K562 (cell line): ENCODE data around the gene RRM2. TPM values are rescaled to one million over a fixed set of nuclear protein-coding genes. Genes with fewer than 3 reads are reported as not detected.

Experiments used
- ADNP ChIP-seq: fragments of 200-800 bp; sonication (Bioruptor generic); IDR thresholded peaks from 2 replicates; pipeline ENCODE4 v1.6.1; 2016; ENCODE audit warnings: missing genetic modification characterization, missing compliant biosample characterization
- GATAD2A ChIP-seq: fragments of 450-650 bp; IDR thresholded peaks from 2 replicates; pipeline ENCODE4 v1.6.1; 2017
- KDM1A ChIP-seq, 2 experiments: fragments of 450-650 bp; IDR thresholded peaks; 2 replicates each; pipeline ENCODE4 v1.6.1; 2016; ENCODE audit warnings: mild to moderate bottlenecking in 2 of 2
- NR1H2 ChIP-seq: sonication (generic); formaldehyde crosslinking; IDR thresholded peaks from 2 replicates; pipeline ENCODE4 v1.4.0; 2020; ENCODE audit warnings: mild to moderate bottlenecking, missing genetic modification reagents
- PHB ChIP-seq: fragments of 250-450 bp; sonication (Bioruptor Pico); IDR thresholded peaks from 2 replicates; pipeline ENCODE4 v1.5.0; 2021
- PURB ChIP-seq: sonication (generic); formaldehyde crosslinking; IDR thresholded peaks from 2 replicates; pipeline ENCODE4 v1.9.0; 2021; ENCODE audit warnings: low read depth, mild to moderate bottlenecking, missing genetic modification reagents
- SIX5 ChIP-seq, 2 experiments: IDR thresholded peaks; 2 replicates each; pipeline ENCODE4 v1.6.1; 2011; ENCODE audit warnings: low read length in 2 of 2, borderline replicate concordance in 1 of 2, low read depth in 1 of 2, mild to moderate bottlenecking in 1 of 2, moderate library complexity in 1 of 2; ENCODE audit not compliant: insufficient read depth in 1 of 2
- SMAD1 ChIP-seq: fragments of 150-350 bp; IDR thresholded peaks from 2 replicates; pipeline ENCODE4 v1.6.1; 2014; ENCODE audit warnings: low read length, low read depth; ENCODE audit not compliant: partially characterized antibody
- SMAD2 ChIP-seq: fragments of 150-350 bp; IDR thresholded peaks from 2 replicates; pipeline ENCODE4 v1.6.1; 2014; ENCODE audit warnings: low read depth, mild to moderate bottlenecking, low read length
- STAG1 ChIP-seq: sonication (generic); formaldehyde crosslinking; IDR thresholded peaks from 2 replicates; pipeline ENCODE4 v1.5.0; 2020; ENCODE audit warnings: missing genetic modification reagents, borderline replicate concordance
- USF1 ChIP-seq: sonication (generic); formaldehyde crosslinking; IDR thresholded peaks from 2 replicates; pipeline ENCODE4 v1.9.0; 2022; ENCODE audit warnings: mild to moderate bottlenecking, missing genetic modification reagents
- ZNF140 ChIP-seq: fragments of 250-450 bp; sonication (Bioruptor Pico); IDR thresholded peaks from 2 replicates; pipeline ENCODE4 v1.8.0; 2021; ENCODE audit warnings: moderate library complexity, mild to moderate bottlenecking, inconsistent platforms
- ZNF318 ChIP-seq, 2 experiments: fragments of 450-650 bp; IDR thresholded peaks; 2 replicates each; pipeline ENCODE4 v1.6.1; 2016; ENCODE audit warnings: mild to moderate bottlenecking in 2 of 2, borderline replicate concordance in 1 of 2, low read depth in 1 of 2, moderate library complexity in 1 of 2
- ZNF324 ChIP-seq: fragments of 250-450 bp; sonication (Bioruptor Pico); IDR thresholded peaks from 2 replicates; pipeline ENCODE4 v1.4.0; 2020; ENCODE audit warnings: mild to moderate bottlenecking
- ZNF592 ChIP-seq: fragments of 450-650 bp; IDR thresholded peaks from 2 replicates; pipeline ENCODE4 v1.6.1; 2017; ENCODE audit warnings: antibody characterized with exemption, mild to moderate bottlenecking
- polyA plus RNA-seq, 8 experiments: library from polyadenylated mRNA; depleted of rRNA in 4 of 8; stranded (reverse) in 5 of 8; unstranded in 3 of 8; fragments of >200 nt; fragmentation: Nextera tagmentation in 2 of 8; fragmentation: Illumina TruSeq in 1 of 8; extraction: Ambion mirVana in 2 of 8; extraction: Trizol in 1 of 8; gene quantifications; 2 replicates each; pipeline versions ENCODE4 v1.2.1 to v1.2.3, GENCODE V29; 2011 to 2014; ENCODE audit warnings: inconsistent platforms in 1 of 8, missing spikeins in 1 of 8
- total RNA-seq, 7 experiments: library from RNA; depleted of rRNA in 6 of 7; stranded (reverse); fragments of >200 nt in 6 of 7; fragmentation: Illumina TruSeq in 2 of 7; extraction: Trizol in 2 of 7; gene quantifications; 2 replicates each; pipeline versions ENCODE4 v1.2.1 to v1.2.3, GENCODE V29; 2011 to 2021; ENCODE audit warnings: low replicate concordance in 1 of 7

The RRM2 gene
- total and polyA plus RNA-seq, 9 of the 15 experiments (the other 6 are each of a cell fraction or from before 2014, with no cell fraction given): 50.1 to 244 (median 128) TPM

GRCh38 chr2:10120877-10121574 is 1.5 kb upstream of the RRM2 start (continued):
- TF ChIP-seq USF1 (CRISPR knock-in tag): no peak; the same call in 1 of the 2 replicates
- TF ChIP-seq SMAD1: no peak
- no peak for TF ChIP-seq ZNF140 (CRISPR knock-in tag)
- TF ChIP-seq ZNF592: peak; percentile 65
- peak in 1 of 2 experiments; percentile 10; a peak in 1 of 4 replicates for TF ChIP-seq KDM1A (IDR thresholded peaks at IDR 0.05)
- no peak for TF ChIP-seq GATAD2A
- no peak for TF ChIP-seq NR1H2 (CRISPR knock-in tag)
- no peak for TF ChIP-seq ADNP (tag)
- TF ChIP-seq PURB (CRISPR knock-in tag): no peak
- TF ChIP-seq PHB (CRISPR knock-in tag): no peak
- TF ChIP-seq ZNF318 (IDR thresholded peaks at IDR 0.05; ENCODE audit: borderline replicate concordance in 1 of 2, low read depth in 1 of 2): no peak
- no peak for TF ChIP-seq ZNF324 (CRISPR knock-in tag)
- TF ChIP-seq STAG1 (CRISPR knock-in tag): no peak
- no peak for TF ChIP-seq SMAD2
- no peak for TF ChIP-seq SIX5 (IDR thresholded peaks at IDR 0.05; ENCODE audit: borderline replicate concordance in 1 of 2, insufficient read depth in 1 of 2, low read depth in 1 of 2, low read length in 2 of 2)
